ENCODE results near the gene NATD1. TPM values are rescaled to one million over a fixed set of nuclear protein-coding genes. Genes with fewer than 3 reads are reported as not detected.
A peak's percentile ranks its signal among the peaks of the same experiment; 100 is the strongest.

The NATD1 gene
- total RNA-seq, 1 experiment from 2014 or later: 3.1 TPM

DNA sequence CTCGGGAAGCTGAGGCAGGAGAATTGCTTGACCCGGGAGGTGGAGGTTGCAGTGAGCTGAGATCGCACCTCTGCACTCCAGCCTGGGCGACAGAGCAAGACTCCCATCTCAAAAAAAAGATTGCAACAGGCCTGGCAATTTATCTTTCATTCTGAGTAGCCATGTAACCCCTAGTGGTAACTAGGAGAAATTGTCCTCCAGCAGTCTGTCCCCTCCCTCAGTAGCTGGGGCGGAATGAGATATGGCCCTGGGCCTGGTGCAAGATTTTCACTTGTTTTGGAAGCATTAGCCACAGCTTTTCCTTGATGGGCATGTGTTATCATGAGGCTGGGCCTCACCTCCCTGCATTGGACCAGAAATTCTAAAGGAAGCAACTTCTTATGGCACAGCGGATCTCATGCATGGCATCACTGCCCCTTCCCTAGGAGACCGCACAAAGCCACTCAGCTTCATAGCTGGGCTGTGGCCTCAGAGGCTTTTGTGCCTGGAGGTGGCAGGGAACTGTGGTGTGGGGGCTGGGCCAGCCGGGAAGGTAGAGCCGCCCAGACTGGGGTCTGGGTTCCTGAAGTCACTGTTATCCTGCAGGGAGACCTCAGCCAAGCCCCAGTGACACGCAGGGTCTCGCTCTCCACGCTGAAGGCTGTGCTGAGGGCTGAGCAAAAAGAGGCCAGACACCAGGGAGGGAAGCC lies 13.4 kb downstream of the NATD1 start:
- no peaks in the 10 kb centered on the region for H3K27me3 ChIP-seq (ENCODE audit: insufficient read depth, low read length)
- no peaks in the 10 kb centered on the region for H3K36me3 ChIP-seq (ENCODE audit: control insufficient read depth in 1 of 2, insufficient read depth in 2 of 2, low read length in 2 of 2)
- ATAC-seq (peak; percentile 81), DNase-seq (ENCODE audit: low read depth, low spot score) (no peak)
- no peak overlapping the region for H2AFZ ChIP-seq (ENCODE audit: low read depth, low read length, poor library complexity, severe bottlenecking)
- no peaks in the 10 kb centered on the region for H3K79me2 ChIP-seq (ENCODE audit: insufficient read depth, low read length)
- no peaks in the 10 kb centered on the region for H3K9me2 ChIP-seq (ENCODE audit: insufficient read depth)
- ChIA-PET POLR2A (no interaction called here), CTCF (interaction anchor here (0.6 to 1.0 kb wide), 4 partner anchors 10 to 118 kb away, joined by 3 to 4 read pairs (median 3); partner anchors contain the start of gene NATD1), RAD21 (ENCODE audit: low non-redundant PET in 1 of 2, low total read pairs in 2 of 2, uncharacterized antibody in 2 of 2, unreplicated experiment in 2 of 2) (no interaction called here)
- no peaks in the 10 kb centered on the region for H3K4me1 ChIP-seq (ENCODE audit: control insufficient read depth in 1 of 2, insufficient read depth in 2 of 2, low read length in 2 of 2)
- no peak overlapping the region for H3K27ac ChIP-seq (ENCODE audit: low read depth, low read length)
- intact Hi-C loops (cut with micrococcal nuclease): no loop called here
- H4K20me1 ChIP-seq (ENCODE audit: insufficient read depth): no peaks in the 10 kb centered on the region
- no peak overlapping the region for H3K4me2 ChIP-seq (ENCODE audit: low read length)
- no peak overlapping the region for H3K4me3 ChIP-seq (replicated peaks in 1 of 2; ENCODE audit: low read depth in 1 of 2, low read length in 2 of 2)
- TF ChIP-seq RAD21 (IDR thresholded peaks at IDR 0.05; ENCODE audit: low read depth) (peak; percentile 34), EZH2 (IDR thresholded peaks at IDR 0.05) (no peak)
- TF ChIP-seq, protein P1, sequence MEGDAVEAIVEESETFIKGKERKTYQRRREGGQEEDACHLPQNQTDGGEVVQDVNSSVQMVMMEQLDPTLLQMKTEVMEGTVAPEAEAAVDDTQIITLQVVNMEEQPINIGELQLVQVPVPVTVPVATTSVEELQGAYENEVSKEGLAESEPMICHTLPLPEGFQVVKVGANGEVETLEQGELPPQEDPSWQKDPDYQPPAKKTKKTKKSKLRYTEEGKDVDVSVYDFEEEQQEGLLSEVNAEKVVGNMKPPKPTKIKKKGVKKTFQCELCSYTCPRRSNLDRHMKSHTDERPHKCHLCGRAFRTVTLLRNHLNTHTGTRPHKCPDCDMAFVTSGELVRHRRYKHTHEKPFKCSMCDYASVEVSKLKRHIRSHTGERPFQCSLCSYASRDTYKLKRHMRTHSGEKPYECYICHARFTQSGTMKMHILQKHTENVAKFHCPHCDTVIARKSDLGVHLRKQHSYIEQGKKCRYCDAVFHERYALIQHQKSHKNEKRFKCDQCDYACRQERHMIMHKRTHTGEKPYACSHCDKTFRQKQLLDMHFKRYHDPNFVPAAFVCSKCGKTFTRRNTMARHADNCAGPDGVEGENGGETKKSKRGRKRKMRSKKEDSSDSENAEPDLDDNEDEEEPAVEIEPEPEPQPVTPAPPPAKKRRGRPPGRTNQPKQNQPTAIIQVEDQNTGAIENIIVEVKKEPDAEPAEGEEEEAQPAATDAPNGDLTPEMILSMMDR (IDR thresholded peaks at IDR 0.05 in 2 of 3, conservative IDR thresholded peaks at IDR 0.05 in 1 of 3; ENCODE audit: borderline replicate concordance in 1 of 3, insufficient read depth in 1 of 3, low read depth in 2 of 3, low read length in 2 of 3): peak; percentile 12 to 62 (median 50); a peak in 4 of 6 replicates
- H3K9ac ChIP-seq (ENCODE audit: low read length): no peak overlapping the region
- H3K9me3 ChIP-seq (ENCODE audit: control insufficient read depth in 1 of 2, insufficient read depth in 1 of 2, low read depth in 1 of 2, low read length in 2 of 2): no peaks in the 10 kb centered on the region
- BruUV-seq (replicated peaks): no TSS peak

DNA sequence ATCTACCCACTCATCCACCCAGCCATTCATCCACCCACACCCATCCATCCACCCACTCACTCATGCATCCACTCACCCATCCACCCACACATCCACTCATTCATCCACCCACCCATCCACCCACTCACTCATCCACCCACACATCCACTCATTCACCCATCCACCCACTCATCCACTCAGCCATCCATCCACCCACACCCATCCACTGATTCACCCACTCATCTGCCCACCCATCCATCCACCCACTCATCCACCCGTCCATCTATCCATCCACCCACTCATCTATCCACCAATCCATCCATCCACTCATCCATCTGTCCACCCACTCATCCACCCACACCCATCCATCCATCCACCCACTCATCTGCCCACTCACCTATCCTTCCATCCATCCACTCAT lies 17.3 kb downstream of the NATD1 start:
- H3K9me2 ChIP-seq (ENCODE audit: insufficient read depth): no peaks in the 10 kb centered on the region
- no peaks in the 10 kb centered on the region for H3K9me3 ChIP-seq (ENCODE audit: control insufficient read depth in 1 of 2, insufficient read depth in 1 of 2, low read depth in 1 of 2, low read length in 2 of 2)
- CTCF ChIA-PET: no interaction called here
- intact Hi-C loops (cut with micrococcal nuclease): no loop called here
- H3K4me3 ChIP-seq (replicated peaks in 1 of 2; ENCODE audit: low read depth in 1 of 2, low read length in 2 of 2): no peak overlapping the region
- H3K36me3 ChIP-seq (ENCODE audit: control insufficient read depth in 1 of 2, insufficient read depth in 2 of 2, low read length in 2 of 2): no peaks in the 10 kb centered on the region
- POLR2A ChIA-PET: no interaction called here
- H3K9ac ChIP-seq (ENCODE audit: low read length): no peak overlapping the region
- H3K4me2 ChIP-seq (ENCODE audit: low read length): no peak overlapping the region
- ATAC-seq: no peak
- H4K20me1 ChIP-seq (ENCODE audit: insufficient read depth): no peaks in the 10 kb centered on the region
- TF ChIP-seq FOSL1 (IDR thresholded peaks at IDR 0.05; ENCODE audit: low read depth): no peak
- TF ChIP-seq, protein P1 (IDR thresholded peaks at IDR 0.05 in 2 of 3, conservative IDR thresholded peaks at IDR 0.05 in 1 of 3; ENCODE audit: borderline replicate concordance in 1 of 3, insufficient read depth in 1 of 3, low read depth in 2 of 3, low read length in 2 of 3): no peak
- no peak for TF ChIP-seq EGR1 (IDR thresholded peaks at IDR 0.05; ENCODE audit: low read depth)
- TF ChIP-seq YY1 (IDR thresholded peaks at IDR 0.05; ENCODE audit: extremely low read depth, insufficient replicate concordance, low read depth, low read length): no peak
- TF ChIP-seq, protein P2, sequence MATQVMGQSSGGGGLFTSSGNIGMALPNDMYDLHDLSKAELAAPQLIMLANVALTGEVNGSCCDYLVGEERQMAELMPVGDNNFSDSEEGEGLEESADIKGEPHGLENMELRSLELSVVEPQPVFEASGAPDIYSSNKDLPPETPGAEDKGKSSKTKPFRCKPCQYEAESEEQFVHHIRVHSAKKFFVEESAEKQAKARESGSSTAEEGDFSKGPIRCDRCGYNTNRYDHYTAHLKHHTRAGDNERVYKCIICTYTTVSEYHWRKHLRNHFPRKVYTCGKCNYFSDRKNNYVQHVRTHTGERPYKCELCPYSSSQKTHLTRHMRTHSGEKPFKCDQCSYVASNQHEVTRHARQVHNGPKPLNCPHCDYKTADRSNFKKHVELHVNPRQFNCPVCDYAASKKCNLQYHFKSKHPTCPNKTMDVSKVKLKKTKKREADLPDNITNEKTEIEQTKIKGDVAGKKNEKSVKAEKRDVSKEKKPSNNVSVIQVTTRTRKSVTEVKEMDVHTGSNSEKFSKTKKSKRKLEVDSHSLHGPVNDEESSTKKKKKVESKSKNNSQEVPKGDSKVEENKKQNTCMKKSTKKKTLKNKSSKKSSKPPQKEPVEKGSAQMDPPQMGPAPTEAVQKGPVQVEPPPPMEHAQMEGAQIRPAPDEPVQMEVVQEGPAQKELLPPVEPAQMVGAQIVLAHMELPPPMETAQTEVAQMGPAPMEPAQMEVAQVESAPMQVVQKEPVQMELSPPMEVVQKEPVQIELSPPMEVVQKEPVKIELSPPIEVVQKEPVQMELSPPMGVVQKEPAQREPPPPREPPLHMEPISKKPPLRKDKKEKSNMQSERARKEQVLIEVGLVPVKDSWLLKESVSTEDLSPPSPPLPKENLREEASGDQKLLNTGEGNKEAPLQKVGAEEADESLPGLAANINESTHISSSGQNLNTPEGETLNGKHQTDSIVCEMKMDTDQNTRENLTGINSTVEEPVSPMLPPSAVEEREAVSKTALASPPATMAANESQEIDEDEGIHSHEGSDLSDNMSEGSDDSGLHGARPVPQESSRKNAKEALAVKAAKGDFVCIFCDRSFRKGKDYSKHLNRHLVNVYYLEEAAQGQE (IDR thresholded peaks at IDR 0.05; ENCODE audit: low read depth): no peak
- TF ChIP-seq CBX3 (IDR thresholded peaks at IDR 0.05; ENCODE audit: low read depth): no peak
- no peak for TF ChIP-seq SIN3A (IDR thresholded peaks at IDR 0.05; ENCODE audit: low read depth)
- no peaks in the 10 kb centered on the region for H3K4me1 ChIP-seq (ENCODE audit: control insufficient read depth in 1 of 2, insufficient read depth in 2 of 2, low read length in 2 of 2)
- no peak for DNase-seq (ENCODE audit: low read depth, low spot score)
- no peaks in the 10 kb centered on the region for H3K79me2 ChIP-seq (ENCODE audit: insufficient read depth, low read length)
- H3K27ac ChIP-seq (ENCODE audit: low read depth, low read length): no peak overlapping the region
- BruUV-seq (replicated peaks): no TSS peak
- RAD21 ChIA-PET (ENCODE audit: low non-redundant PET in 1 of 2, low total read pairs in 2 of 2, uncharacterized antibody in 2 of 2, unreplicated experiment in 2 of 2): no interaction called here
- H3K27me3 ChIP-seq (ENCODE audit: insufficient read depth, low read length): no peaks in the 10 kb centered on the region
- H2AFZ ChIP-seq (ENCODE audit: low read depth, low read length, poor library complexity, severe bottlenecking): no peak overlapping the region
